HepG2 (cell line): ENCODE data around the gene DNAJC7. TPM values are rescaled to one million over a fixed set of nuclear protein-coding genes. Genes with fewer than 3 reads are reported as not detected.

ENCODE experiments used
- FLYWCH1 ChIP-seq: sonication (generic); formaldehyde crosslinking; IDR thresholded peaks from 2 replicates; pipeline ENCODE4 v1.8.1; 2023; ENCODE audit warnings: mild to moderate bottlenecking, missing genetic modification reagents
- HNRNPUL1 ChIP-seq: fragments of 200-400 bp; formaldehyde crosslinking; IDR thresholded peaks from 2 replicates; pipeline ENCODE4 v1.6.1; 2017; ENCODE audit warnings: low read depth, mild to moderate bottlenecking, low read length, moderate library complexity
- IKZF1 ChIP-seq: fragments of 450-650 bp; IDR thresholded peaks from 2 replicates; pipeline ENCODE4 v1.7.1; 2016
- JARID2 ChIP-seq: sonication (generic); formaldehyde crosslinking; IDR thresholded peaks from 2 replicates; pipeline ENCODE4 v1.8.1; 2023; ENCODE audit warnings: missing genetic modification reagents, inconsistent platforms; ENCODE audit not compliant: insufficient replicate concordance
- KDM6A ChIP-seq: IDR thresholded peaks from 2 replicates; pipeline ENCODE4 v1.6.1; 2016; ENCODE audit warnings: low read depth
- PAXIP1 ChIP-seq: sonication (generic); formaldehyde crosslinking; conservative IDR thresholded peaks from 2 replicates; pipeline ENCODE4 v1.4.0; 2020; ENCODE audit warnings: mild to moderate bottlenecking, missing genetic modification reagents, moderate library complexity
- PITX1 ChIP-seq: sonication (generic); formaldehyde crosslinking; IDR thresholded peaks from 2 replicates; pipeline ENCODE4 v1.5.1; 2020; ENCODE audit warnings: mild to moderate bottlenecking, missing genetic modification reagents
- POLR2A ChIP-seq, 2 experiments: IDR thresholded peaks; 2 replicates each; pipeline ENCODE4 v1.6.1; 2011; ENCODE audit warnings: low read depth in 2 of 2, low read length in 2 of 2, mild to moderate bottlenecking in 1 of 2, moderate library complexity in 1 of 2; ENCODE audit not compliant: insufficient read depth in 1 of 2
- SIN3B ChIP-seq: fragments of 150-350 bp; IDR thresholded peaks from 2 replicates; pipeline ENCODE4 v1.6.1; 2014; ENCODE audit warnings: low read length
- TCF7 ChIP-seq: sonication (generic); IDR thresholded peaks from 2 replicates; pipeline ENCODE4 v1.6.1; 2016; ENCODE audit warnings: antibody characterized with exemption, low read depth
- ZBTB7A ChIP-seq: sonication (generic); formaldehyde crosslinking; IDR thresholded peaks from 2 replicates; pipeline ENCODE4 v1.8.0; 2022; ENCODE audit warnings: mild to moderate bottlenecking, missing genetic modification reagents
- ZNF350 ChIP-seq: sonication (generic); formaldehyde crosslinking; IDR thresholded peaks from 2 replicates; pipeline ENCODE4 v1.4.0; 2020; ENCODE audit warnings: mild to moderate bottlenecking, low read depth, missing genetic modification reagents, borderline replicate concordance
- ZNF563 ChIP-seq: sonication (generic); formaldehyde crosslinking; IDR thresholded peaks from 2 replicates; pipeline ENCODE4 v1.8.0; 2022; ENCODE audit warnings: mild to moderate bottlenecking, moderate library complexity, missing genetic modification reagents
- ZNF629 ChIP-seq: sonication (generic); formaldehyde crosslinking; conservative IDR thresholded peaks from 2 replicates; pipeline ENCODE4 v1.5.0; 2020; ENCODE audit warnings: missing genetic modification reagents
- ZNF773 ChIP-seq: sonication (generic); formaldehyde crosslinking; IDR thresholded peaks from 2 replicates; pipeline ENCODE4 v1.4.0; 2020; ENCODE audit warnings: missing genetic modification reagents, borderline replicate concordance
- polyA plus RNA-seq, 8 experiments: library from polyadenylated mRNA; depleted of rRNA in 3 of 8; stranded (reverse) in 7 of 8; unstranded in 1 of 8; fragments of >200 nt; fragmentation: Illumina TruSeq in 4 of 8; extraction: Trizol in 4 of 8; gene quantifications; 2 replicates each; pipeline versions ENCODE4 v1.2.1 to v1.2.3, GENCODE V29; 2011 to 2016; ENCODE audit warnings: low read depth in 4 of 8, missing spikeins in 1 of 8, mixed read lengths in 1 of 8; ENCODE audit not compliant: insufficient read depth in 1 of 8
- total RNA-seq, 5 experiments: library from RNA; depleted of rRNA; stranded (reverse); fragments of >200 nt; fragmentation: Illumina TruSeq; extraction: Trizol; gene quantifications; 2 replicates each; pipeline ENCODE4 v1.2.3, GENCODE V29; 2016; ENCODE audit warnings: low read depth in 1 of 5
- TF ChIP-seq, protein P1 (sequence below): sonication (generic); formaldehyde crosslinking; conservative IDR thresholded peaks from 2 replicates; pipeline ENCODE4 v1.5.0; 2020; ENCODE audit warnings: missing genetic modification reagents
- TF ChIP-seq, protein P2 (sequence below): sonication (generic); formaldehyde crosslinking; IDR thresholded peaks from 2 replicates; pipeline ENCODE4 v1.5.1; 2020; ENCODE audit warnings: mild to moderate bottlenecking, missing genetic modification reagents, borderline replicate concordance
- TF ChIP-seq, protein P3 (sequence below): sonication (generic); formaldehyde crosslinking; IDR thresholded peaks from 2 replicates; pipeline ENCODE4 v1.4.0; 2020; ENCODE audit warnings: missing genetic modification reagents, mild to moderate bottlenecking, borderline replicate concordance

Gene DNAJC7
- total and polyA plus RNA-seq, 2 of the 13 experiments (the other 11 are each of a cell fraction or from before 2014, with no cell fraction given): 47.7 to 132 TPM

DNA sequence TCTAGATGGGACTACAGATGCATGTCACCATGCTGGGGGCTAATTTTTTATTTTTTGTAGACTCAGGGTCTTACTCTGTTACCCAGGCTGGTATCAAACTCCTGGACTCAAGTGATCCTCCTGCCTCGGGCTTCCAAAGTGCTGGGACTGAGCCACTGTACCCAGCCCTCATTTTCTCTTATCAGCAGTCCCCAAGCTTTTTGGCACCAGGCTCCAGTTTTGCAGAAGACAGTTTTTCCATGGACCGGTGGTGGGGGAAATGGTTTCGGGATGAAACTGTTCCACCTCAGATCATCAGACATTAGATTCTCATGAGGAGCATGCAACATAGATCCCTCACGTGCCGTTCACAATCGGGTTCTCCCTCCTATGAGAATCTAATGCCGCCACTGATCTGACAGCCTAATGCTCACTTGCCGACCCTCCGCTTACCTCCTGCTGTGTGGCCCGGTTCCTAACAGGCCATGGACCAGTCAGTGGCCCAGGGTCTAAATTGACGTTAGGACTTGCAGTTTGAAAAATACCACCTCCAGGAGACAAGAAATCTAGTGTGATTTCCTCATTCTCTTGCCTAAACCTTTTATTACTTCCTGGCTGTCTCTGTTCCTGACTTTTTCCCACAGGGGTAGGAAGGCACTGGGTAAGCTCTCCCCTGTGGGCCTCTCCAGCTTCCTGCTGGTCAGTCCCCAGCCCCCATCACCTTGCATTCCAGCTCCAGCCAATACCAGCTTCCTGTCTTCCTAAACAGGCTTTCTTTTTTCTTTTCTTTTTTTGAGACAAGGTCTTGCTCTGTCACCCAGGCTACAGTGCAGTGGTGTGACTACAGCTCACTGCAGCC, 60.0 kb downstream of the DNAJC7 start (continued):
- TF ChIP-seq, protein P1, sequence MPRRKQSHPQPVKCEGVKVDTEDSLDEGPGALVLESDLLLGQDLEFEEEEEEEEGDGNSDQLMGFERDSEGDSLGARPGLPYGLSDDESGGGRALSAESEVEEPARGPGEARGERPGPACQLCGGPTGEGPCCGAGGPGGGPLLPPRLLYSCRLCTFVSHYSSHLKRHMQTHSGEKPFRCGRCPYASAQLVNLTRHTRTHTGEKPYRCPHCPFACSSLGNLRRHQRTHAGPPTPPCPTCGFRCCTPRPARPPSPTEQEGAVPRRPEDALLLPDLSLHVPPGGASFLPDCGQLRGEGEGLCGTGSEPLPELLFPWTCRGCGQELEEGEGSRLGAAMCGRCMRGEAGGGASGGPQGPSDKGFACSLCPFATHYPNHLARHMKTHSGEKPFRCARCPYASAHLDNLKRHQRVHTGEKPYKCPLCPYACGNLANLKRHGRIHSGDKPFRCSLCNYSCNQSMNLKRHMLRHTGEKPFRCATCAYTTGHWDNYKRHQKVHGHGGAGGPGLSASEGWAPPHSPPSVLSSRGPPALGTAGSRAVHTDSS (CRISPR knock-in tag): no peak
- TF ChIP-seq TCF7 (no peak), ZNF773 (no peak), ZBTB7A (CRISPR knock-in tag) (0 out of 2 replicates have a peak, but pooled peaks have one; percentile 43), ZNF563 (CRISPR knock-in tag) (no peak), POLR2A (IDR thresholded peaks at IDR 0.05; ENCODE audit: insufficient read depth in 1 of 2, low read depth in 2 of 2, low read length in 2 of 2) (0 out of 4 replicates have a peak, but pooled peaks of 1 of the 2 experiments have one; percentile 36), FLYWCH1 (CRISPR knock-in tag) (no peak), KDM6A (CRISPR knock-in tag) (no peak; the same call in 1 of the 2 replicates), SIN3B (no peak), IKZF1 (no peak), JARID2 (CRISPR knock-in tag) (no peak), ZNF350 (CRISPR knock-in tag) (no peak), ZNF629 (CRISPR knock-in tag) (no peak; the same call in none of the 2 replicates), PITX1 (CRISPR knock-in tag) (no peak), PAXIP1 (peak; percentile 91), HNRNPUL1 (no peak)
- TF ChIP-seq, protein P2, sequence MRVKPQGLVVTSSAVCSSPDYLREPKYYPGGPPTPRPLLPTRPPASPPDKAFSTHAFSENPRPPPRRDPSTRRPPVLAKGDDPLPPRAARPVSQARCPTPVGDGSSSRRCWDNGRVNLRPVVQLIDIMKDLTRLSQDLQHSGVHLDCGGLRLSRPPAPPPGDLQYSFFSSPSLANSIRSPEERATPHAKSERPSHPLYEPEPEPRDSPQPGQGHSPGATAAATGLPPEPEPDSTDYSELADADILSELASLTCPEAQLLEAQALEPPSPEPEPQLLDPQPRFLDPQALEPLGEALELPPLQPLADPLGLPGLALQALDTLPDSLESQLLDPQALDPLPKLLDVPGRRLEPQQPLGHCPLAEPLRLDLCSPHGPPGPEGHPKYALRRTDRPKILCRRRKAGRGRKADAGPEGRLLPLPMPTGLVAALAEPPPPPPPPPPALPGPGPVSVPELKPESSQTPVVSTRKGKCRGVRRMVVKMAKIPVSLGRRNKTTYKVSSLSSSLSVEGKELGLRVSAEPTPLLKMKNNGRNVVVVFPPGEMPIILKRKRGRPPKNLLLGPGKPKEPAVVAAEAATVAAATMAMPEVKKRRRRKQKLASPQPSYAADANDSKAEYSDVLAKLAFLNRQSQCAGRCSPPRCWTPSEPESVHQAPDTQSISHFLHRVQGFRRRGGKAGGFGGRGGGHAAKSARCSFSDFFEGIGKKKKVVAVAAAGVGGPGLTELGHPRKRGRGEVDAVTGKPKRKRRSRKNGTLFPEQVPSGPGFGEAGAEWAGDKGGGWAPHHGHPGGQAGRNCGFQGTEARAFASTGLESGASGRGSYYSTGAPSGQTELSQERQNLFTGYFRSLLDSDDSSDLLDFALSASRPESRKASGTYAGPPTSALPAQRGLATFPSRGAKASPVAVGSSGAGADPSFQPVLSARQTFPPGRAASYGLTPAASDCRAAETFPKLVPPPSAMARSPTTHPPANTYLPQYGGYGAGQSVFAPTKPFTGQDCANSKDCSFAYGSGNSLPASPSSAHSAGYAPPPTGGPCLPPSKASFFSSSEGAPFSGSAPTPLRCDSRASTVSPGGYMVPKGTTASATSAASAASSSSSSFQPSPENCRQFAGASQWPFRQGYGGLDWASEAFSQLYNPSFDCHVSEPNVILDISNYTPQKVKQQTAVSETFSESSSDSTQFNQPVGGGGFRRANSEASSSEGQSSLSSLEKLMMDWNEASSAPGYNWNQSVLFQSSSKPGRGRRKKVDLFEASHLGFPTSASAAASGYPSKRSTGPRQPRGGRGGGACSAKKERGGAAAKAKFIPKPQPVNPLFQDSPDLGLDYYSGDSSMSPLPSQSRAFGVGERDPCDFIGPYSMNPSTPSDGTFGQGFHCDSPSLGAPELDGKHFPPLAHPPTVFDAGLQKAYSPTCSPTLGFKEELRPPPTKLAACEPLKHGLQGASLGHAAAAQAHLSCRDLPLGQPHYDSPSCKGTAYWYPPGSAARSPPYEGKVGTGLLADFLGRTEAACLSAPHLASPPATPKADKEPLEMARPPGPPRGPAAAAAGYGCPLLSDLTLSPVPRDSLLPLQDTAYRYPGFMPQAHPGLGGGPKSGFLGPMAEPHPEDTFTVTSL: 0 out of 2 replicates have a peak, but pooled peaks have one; percentile 21
- TF ChIP-seq, protein P3, sequence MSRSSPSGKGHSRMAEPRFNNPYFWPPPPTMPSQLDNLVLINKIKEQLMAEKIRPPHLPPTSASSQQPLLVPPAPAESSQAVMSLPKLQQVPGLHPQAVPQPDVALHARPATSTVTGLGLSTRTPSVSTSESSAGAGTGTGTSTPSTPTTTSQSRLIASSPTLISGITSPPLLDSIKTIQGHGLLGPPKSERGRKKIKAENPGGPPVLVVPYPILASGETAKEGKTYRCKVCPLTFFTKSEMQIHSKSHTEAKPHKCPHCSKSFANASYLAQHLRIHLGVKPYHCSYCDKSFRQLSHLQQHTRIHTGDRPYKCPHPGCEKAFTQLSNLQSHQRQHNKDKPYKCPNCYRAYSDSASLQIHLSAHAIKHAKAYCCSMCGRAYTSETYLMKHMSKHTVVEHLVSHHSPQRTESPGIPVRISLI (CRISPR knock-in tag): peak; percentile 85; the same call in 1 of the 2 replicates
